Kasumi-1 (cell line): ENCODE data around the gene ATXN1.
"Not testable (repeated sequence)": the region's sequence is repeated elsewhere in the genome, so short reads cannot be mapped to it uniquely, and the experiment has no call there.

Experiments
- DNase-seq, 2 experiments: peaks; one replicate each; lab custom pipeline; 2025; lab: John Stamatoyannopoulos, UW

ATXN1 gene

GRCh38 chr6:16570946-16571345 lies 190.3 kb downstream of the ATXN1 start:
- no peak for DNase-seq

GRCh38 chr6:16570221-16570553 lies 191.1 kb downstream of the ATXN1 start:
- no peak for DNase-seq

GRCh38 chr6:16568128-16568527 lies 193.1 kb downstream of the ATXN1 start:
- no peak for DNase-seq

- no peak for DNase-seq
Measured at GRCh38 chr6:16567071-16567470, 194.2 kb downstream of the ATXN1 start.

- DNase-seq: no peak
Measured at GRCh38 chr6:16564436-16564835, 196.8 kb downstream of the ATXN1 start.

- no peak for DNase-seq
Measured at GRCh38 chr6:16563628-16564240, 197.5 kb downstream of the ATXN1 start.

GRCh38 chr6:16562498-16562897 lies 198.8 kb downstream of the ATXN1 start:
- no peak for DNase-seq

- DNase-seq: no peak
Measured at GRCh38 chr6:16559071-16559470, 202.2 kb downstream of the ATXN1 start.

- DNase-seq: no peak
Measured at GRCh38 chr6:16555550-16555949, 205.7 kb downstream of the ATXN1 start.

GRCh38 chr6:16553531-16553930 lies 207.7 kb downstream of the ATXN1 start:
- DNase-seq: no peak

- no peak for DNase-seq
Measured at GRCh38 chr6:16551466-16551865, 209.8 kb downstream of the ATXN1 start.

- no peak for DNase-seq
Measured at GRCh38 chr6:16548121-16548520, 213.1 kb downstream of the ATXN1 start.

- no peak for DNase-seq
Measured at GRCh38 chr6:16547587-16547986, 213.7 kb downstream of the ATXN1 start.

GRCh38 chr6:16546861-16547260 lies 214.4 kb downstream of the ATXN1 start:
- DNase-seq: no peak

- no peak for DNase-seq
Measured at GRCh38 chr6:16545382-16545781, 215.9 kb downstream of the ATXN1 start.

GRCh38 chr6:16544521-16544920 lies 216.7 kb downstream of the ATXN1 start:
- DNase-seq: no peak

GRCh38 chr6:16544006-16544405 lies 217.3 kb downstream of the ATXN1 start:
- no peak for DNase-seq

GRCh38 chr6:16543521-16543920 lies 217.7 kb downstream of the ATXN1 start:
- no peak for DNase-seq

- DNase-seq: no peak
Measured at GRCh38 chr6:16542070-16542469, 219.2 kb downstream of the ATXN1 start.

- no peak for DNase-seq
Measured at GRCh38 chr6:16540804-16541752, 220.2 kb downstream of the ATXN1 start.

GRCh38 chr6:16540383-16540782 lies 220.9 kb downstream of the ATXN1 start:
- DNase-seq: not testable (repeated sequence)

- no peak for DNase-seq
Measured at GRCh38 chr6:16539086-16539931, 222.0 kb downstream of the ATXN1 start.

GRCh38 chr6:16535564-16535963 lies 225.7 kb downstream of the ATXN1 start:
- no peak for DNase-seq
